ENCODE data around the gene ALG8.
A peak's percentile ranks its signal among the peaks of the same experiment; 100 is the strongest.
"Not testable (repeated sequence)": the region's sequence is repeated elsewhere in the genome, so short reads cannot be mapped to it uniquely, and the experiment has no call there.

ALG8 gene

DNA sequence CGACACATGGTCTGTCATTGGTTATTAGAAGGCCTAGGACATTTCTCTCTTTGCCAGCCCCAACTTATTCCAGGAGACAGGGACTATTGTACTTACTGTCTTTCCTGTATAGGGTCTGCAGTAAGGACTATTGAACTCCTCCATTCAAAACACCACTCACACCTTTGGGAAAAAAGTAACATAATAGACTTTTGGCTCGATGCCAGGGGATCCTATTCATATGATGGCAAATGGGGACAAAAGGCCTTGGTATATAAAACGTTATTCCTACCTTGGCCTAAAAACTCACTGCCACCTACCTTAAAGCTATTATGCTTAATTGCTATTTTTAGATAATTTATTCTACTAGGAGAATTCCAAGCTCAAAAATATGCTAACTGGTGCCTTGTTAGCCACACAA is 53.5 kb downstream of the ALG8 start:
- Histone ChIP-seq H3K9me3 (ENCODE audit: control insufficient read depth, low read depth, low read length) (no peaks in the 10 kb centered on the region), H3K27ac (ENCODE audit: low read length) (no peak overlapping the region), H3K27me3 (ENCODE audit: control insufficient read depth, insufficient read depth, low read length) (no peaks in the 10 kb centered on the region), H3K9ac (ENCODE audit: low read length) (no peak overlapping the region), H3K4me1 (ENCODE audit: control insufficient read depth, low read depth, low read length) (no peaks in the 10 kb centered on the region), H3K36me3 (ENCODE audit: control insufficient read depth, low read depth, low read length) (no peaks in the 10 kb centered on the region), H3K4me3 (ENCODE audit: low read length) (no peak overlapping the region)

DNA sequence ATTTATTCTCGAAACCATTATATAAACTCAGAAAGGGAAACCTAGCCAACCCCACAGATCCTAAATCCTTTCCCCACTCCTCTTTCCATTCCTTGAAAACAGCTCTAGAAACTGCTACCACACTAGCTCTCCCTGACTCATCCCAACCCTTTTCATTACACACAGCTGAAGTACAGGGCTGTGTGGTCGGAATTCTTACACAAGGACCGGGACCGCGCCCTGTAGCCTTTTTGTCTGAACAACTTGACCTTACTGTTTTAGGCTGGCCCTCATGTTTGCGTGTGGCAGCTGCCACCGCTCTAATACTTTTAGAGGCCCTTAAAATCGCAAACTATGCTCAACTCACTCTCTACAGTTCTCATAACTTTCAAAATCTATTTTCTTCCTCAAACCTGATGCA is 54.9 kb downstream of the ALG8 start:
- not testable (repeated sequence) for H3K36me3 ChIP-seq (ENCODE audit: control insufficient read depth, low read depth, low read length); H3K9me3 ChIP-seq (ENCODE audit: control insufficient read depth, low read depth, low read length); H3K9ac ChIP-seq (ENCODE audit: low read length); H3K4me3 ChIP-seq (ENCODE audit: low read length); H3K27ac ChIP-seq (ENCODE audit: low read length); H3K27me3 ChIP-seq (ENCODE audit: control insufficient read depth, insufficient read depth, low read length); H3K4me1 ChIP-seq (ENCODE audit: control insufficient read depth, low read depth, low read length)

DNA sequence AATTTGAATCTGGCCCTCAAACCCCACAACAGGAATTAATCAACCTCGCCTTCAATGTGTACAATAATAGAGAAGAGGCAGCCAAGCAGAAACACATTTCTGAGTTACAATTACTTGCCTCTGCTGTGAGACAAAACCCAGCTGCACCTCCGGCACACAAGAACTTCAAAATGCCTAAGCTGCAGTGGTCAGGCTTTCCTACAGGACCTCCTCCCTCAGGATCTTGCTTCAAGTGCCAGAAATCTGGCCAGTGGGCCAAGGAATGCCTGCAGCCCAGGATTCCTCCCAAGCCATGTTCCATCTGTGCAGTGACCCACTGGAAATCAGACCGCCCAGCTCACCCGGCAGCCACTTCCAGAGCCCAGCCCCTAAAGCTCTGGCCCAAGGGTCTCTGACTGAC is 56.4 kb downstream of the ALG8 start:
- H3K36me3 ChIP-seq (ENCODE audit: control insufficient read depth, low read depth, low read length): no peaks in the 10 kb centered on the region
- no peak overlapping the region for H3K4me3 ChIP-seq (ENCODE audit: low read length)
- H3K27ac ChIP-seq (ENCODE audit: low read length): no peak overlapping the region
- no peaks in the 10 kb centered on the region for H3K9me3 ChIP-seq (ENCODE audit: control insufficient read depth, low read depth, low read length)
- H3K4me1 ChIP-seq (ENCODE audit: control insufficient read depth, low read depth, low read length): peaks cover 4% of the 10 kb centered on the region
- H3K27me3 ChIP-seq (ENCODE audit: control insufficient read depth, insufficient read depth, low read length): no peaks in the 10 kb centered on the region
- no peak overlapping the region for H3K9ac ChIP-seq (ENCODE audit: low read length)

DNA sequence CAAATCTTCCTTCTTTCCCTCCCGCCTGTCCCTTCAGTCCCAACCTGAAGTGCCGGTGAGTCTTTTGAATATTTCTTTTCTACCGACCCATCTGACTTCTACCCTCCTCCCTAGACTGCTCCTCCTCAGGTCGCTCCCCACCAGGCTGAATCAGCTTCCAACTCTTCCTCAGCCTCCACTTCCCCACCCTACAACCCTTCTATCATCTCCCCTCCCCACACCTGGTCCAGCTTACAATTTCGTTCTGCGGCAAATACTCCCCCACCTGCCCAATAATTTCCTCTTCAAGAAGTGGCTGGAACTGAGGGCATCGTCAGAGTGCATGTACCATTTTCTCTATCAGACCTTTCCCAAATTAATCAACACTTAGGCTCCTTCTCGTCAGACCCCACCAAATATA is 57.3 kb downstream of the ALG8 start:
- no peaks in the 10 kb centered on the region for H3K27me3 ChIP-seq (ENCODE audit: control insufficient read depth, insufficient read depth, low read length)
- no peak overlapping the region for H3K27ac ChIP-seq (ENCODE audit: low read length)
- no peaks in the 10 kb centered on the region for H3K9me3 ChIP-seq (ENCODE audit: control insufficient read depth, low read depth, low read length)
- no peaks in the 10 kb centered on the region for H3K36me3 ChIP-seq (ENCODE audit: control insufficient read depth, low read depth, low read length)
- H3K4me3 ChIP-seq (ENCODE audit: low read length): no peak overlapping the region
- H3K9ac ChIP-seq (ENCODE audit: low read length): no peak overlapping the region
- peaks cover 7% of the 10 kb centered on the region for H3K4me1 ChIP-seq (ENCODE audit: control insufficient read depth, low read depth, low read length)

DNA sequence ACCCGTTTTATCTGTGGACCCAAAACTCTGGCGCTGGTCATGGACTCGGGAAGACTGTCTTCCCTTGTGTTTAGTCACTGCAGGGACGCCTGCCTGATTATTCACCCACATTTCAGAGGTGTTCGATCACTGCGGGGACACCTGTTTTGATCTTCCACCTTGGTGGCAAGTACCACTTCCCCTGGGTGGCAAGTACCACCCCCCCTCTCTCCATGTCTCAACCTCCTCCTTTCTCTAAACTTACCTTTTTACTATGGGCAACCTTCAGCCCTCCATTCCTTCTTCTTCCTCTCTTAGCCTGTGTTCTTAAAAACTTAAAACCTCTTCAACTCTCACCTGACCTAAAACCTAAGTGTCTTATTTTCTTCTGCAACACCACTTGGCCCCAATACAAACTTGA is 57.8 kb downstream of the ALG8 start:
- no peak overlapping the region for H3K27ac ChIP-seq (ENCODE audit: low read length)
- no peaks in the 10 kb centered on the region for H3K9me3 ChIP-seq (ENCODE audit: control insufficient read depth, low read depth, low read length)
- no peaks in the 10 kb centered on the region for H3K27me3 ChIP-seq (ENCODE audit: control insufficient read depth, insufficient read depth, low read length)
- H3K9ac ChIP-seq (ENCODE audit: low read length): no peak overlapping the region
- H3K4me3 ChIP-seq (ENCODE audit: low read length): no peak overlapping the region
- H3K36me3 ChIP-seq (ENCODE audit: control insufficient read depth, low read depth, low read length): no peaks in the 10 kb centered on the region
- H3K4me1 ChIP-seq (ENCODE audit: control insufficient read depth, low read depth, low read length): peaks cover 7% of the 10 kb centered on the region

DNA sequence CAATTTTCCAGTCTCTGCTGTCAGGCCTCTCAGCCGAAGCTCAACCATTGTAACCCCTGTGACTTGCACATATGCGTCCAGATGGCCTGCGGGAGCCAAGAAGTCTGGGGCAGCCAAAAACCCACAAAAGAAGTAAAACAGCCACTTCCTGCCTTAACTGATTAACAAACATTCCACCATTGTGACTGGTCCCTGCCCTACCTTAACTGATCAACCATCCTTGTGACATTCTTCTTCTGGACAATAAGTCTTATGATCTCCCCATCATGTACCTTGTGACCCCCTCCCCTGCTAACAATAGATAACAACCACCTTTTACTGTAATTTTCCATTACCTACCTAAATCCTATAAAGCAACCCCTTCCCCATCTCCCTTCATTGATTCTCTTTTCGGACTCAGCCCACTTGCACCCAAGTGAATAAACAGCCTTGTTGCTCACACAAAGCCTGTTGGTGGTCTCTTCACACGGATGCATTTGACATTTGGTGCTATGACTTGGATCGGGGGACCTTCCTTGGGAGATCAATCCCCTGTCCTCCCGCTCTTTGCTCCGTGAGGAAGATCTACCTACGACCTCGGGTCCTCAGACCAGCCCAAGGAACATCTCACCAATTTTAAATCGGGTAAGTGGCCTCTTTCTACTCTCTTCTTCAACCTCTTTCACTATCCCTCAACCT is 58.5 kb downstream of the ALG8 start:
- Histone ChIP-seq H3K27ac (ENCODE audit: low read length) (no peak overlapping the region), H3K9me3 (ENCODE audit: control insufficient read depth, low read depth, low read length) (no peaks in the 10 kb centered on the region), H3K4me3 (ENCODE audit: low read length) (no peak overlapping the region), H3K36me3 (ENCODE audit: control insufficient read depth, low read depth, low read length) (no peaks in the 10 kb centered on the region), H3K27me3 (ENCODE audit: control insufficient read depth, insufficient read depth, low read length) (no peaks in the 10 kb centered on the region), H3K9ac (ENCODE audit: low read length) (no peak overlapping the region), H3K4me1 (ENCODE audit: control insufficient read depth, low read depth, low read length) (peaks cover 7% of the 10 kb centered on the region)

DNA sequence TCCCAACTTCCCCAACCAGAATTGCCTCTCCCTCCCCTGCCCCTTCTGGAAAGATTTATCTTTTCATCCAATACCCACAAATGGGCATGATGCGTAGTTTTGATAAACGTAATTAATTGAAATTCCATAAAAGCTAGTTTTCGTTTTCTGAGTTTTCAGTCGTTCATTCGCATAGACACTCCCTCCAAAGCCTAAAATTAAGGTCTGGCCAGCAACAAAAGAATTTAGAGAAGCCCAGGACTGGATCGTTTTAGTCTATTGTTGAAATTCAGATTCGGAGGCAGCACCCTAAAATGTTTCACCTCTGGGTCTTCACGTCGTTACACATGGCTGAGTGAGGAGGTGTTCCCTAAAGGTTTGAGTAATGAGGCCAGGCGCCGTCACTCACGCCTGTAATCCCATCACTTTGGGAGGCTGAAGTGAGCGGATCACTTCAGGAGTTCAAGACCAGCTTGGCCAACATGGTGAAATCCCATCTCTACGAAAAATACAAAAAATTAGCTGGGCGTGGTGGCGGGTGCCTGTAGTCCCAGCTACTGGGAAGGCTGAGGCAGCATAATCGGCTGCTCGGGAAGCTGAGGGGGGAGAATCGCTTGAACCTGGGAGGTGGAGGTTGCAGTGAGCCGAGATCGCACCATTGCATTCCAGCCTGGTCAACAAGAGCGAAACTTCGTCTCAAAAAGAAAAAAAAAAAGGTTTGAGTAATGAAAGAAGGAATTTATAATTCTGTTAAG is 59.2 kb downstream of the ALG8 start:
- peaks cover 7% of the 10 kb centered on the region for H3K4me1 ChIP-seq (ENCODE audit: control insufficient read depth, low read depth, low read length)
- H3K9ac ChIP-seq (ENCODE audit: low read length): peak overlapping the region; percentile 85
- peak overlapping the region; percentile 90 for H3K4me3 ChIP-seq (ENCODE audit: low read length)
- H3K36me3 ChIP-seq (ENCODE audit: control insufficient read depth, low read depth, low read length): no peaks in the 10 kb centered on the region
- H3K27me3 ChIP-seq (ENCODE audit: control insufficient read depth, insufficient read depth, low read length): no peaks in the 10 kb centered on the region
- H3K9me3 ChIP-seq (ENCODE audit: control insufficient read depth, low read depth, low read length): no peaks in the 10 kb centered on the region
- H3K27ac ChIP-seq (ENCODE audit: low read length): peak overlapping the region; percentile 49

DNA sequence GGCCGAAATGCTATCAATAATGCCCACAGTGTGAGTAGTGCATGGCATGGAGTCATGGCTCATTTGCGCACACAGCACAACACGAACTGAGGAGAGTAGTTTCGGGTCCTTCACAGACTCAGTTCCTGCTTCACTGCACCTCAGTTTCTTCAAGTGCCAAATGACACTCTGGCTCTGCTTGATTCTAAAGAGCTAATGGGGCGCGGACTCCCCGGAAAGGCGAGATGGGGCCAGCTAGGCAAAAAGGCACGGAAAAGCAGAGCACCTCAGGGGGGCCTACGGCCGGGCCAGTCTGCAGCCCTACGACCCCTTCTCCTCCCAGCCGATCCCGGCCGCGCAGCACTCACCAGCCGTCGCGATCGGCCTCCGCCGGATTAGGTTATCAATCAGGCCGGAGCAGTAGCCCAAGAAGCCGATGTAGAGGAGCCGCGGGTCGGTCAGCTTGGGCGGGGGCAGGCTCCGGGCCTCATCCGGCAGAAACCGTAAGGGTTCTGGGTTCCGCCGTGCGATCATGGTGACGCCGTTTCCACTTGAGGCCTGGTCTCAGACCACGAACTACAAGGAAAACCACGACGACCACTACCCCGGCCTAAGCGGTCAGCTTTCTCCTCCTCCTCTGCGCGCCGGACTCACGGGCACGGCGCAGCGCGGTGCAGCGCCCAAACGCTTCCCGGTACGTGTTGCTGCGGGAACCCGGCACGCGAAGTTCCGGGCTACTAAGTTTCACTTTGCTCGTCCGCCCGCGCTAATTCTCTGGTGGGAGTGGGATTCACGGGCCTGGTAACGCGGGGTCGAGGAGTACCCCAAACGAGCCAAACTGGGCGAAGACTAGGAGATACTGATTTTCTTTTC is 60.0 kb downstream of the ALG8 start, which contains the start of gene NDUFC2:
Gene NDUFC2 (minus strand): TSS at position 631 of the 852 bp plus-strand sequence. CDS start 118 bp downstream, at position 513.
- H3K36me3 ChIP-seq (ENCODE audit: control insufficient read depth, low read depth, low read length): no peaks in the 10 kb centered on the region
- H3K27me3 ChIP-seq (ENCODE audit: control insufficient read depth, insufficient read depth, low read length): no peaks in the 10 kb centered on the region
- H3K9ac ChIP-seq (ENCODE audit: low read length): peak within 1 kb of the TSS; percentile 85
- H3K4me3 ChIP-seq (ENCODE audit: low read length): peak within 1 kb of the TSS; percentile 90
- no peaks in the 10 kb centered on the region for H3K9me3 ChIP-seq (ENCODE audit: control insufficient read depth, low read depth, low read length)
- H3K4me1 ChIP-seq (ENCODE audit: control insufficient read depth, low read depth, low read length): peaks cover 7% of the 10 kb centered on the region
- peak within 1 kb of the TSS; percentile 49 for H3K27ac ChIP-seq (ENCODE audit: low read length)

DNA sequence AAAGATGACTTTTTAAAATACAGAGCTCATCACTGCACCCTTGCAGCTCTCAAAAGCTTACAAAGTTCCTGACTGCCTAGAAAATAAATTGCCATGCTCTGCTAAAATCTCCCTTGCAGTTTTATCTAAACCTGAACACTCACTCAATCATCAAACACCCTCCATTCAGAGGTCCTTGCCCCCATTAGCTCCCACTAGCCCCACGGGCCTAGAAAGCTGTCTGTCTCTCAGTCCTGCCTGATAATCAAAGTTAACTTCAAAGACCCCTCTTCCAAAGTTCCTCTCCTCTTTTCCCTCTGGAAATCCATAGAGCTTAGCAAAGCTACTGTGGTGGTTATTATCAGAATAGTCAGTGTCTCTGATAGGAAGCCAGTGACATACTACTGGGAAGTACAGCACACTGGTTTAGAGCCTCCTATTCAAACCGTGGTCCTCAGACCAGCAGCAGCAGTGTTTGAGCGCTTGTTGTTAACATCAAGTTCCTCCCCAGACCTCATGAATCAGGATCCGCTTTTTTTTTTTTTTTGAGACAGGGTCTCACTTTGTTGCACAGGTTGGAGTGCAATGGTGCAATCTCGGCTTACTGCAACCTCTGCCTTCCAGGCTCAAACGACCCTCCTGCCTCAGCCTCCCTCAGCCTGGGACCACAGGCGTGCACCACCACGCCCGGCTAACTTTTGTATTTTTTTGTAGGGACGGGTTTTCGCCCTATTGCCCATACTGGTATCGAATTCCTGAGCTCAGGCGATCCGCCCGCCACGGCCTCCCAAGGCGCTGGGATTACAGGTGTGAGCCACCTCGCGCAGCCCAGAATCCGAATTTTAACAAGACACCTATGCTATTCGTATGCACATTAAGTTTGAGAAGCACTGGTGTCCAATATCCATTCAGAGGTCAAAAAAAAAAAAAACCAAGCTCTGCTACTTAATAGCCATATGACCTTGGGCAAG is 60.9 kb downstream of the ALG8 start:
- no peaks in the 10 kb centered on the region for H3K27me3 ChIP-seq (ENCODE audit: control insufficient read depth, insufficient read depth, low read length)
- H3K4me1 ChIP-seq (ENCODE audit: control insufficient read depth, low read depth, low read length): peaks cover 7% of the 10 kb centered on the region
- no peak overlapping the region for H3K27ac ChIP-seq (ENCODE audit: low read length)
- peak overlapping the region; percentile 85 for H3K9ac ChIP-seq (ENCODE audit: low read length)
- no peaks in the 10 kb centered on the region for H3K9me3 ChIP-seq (ENCODE audit: control insufficient read depth, low read depth, low read length)
- no peaks in the 10 kb centered on the region for H3K36me3 ChIP-seq (ENCODE audit: control insufficient read depth, low read depth, low read length)
- H3K4me3 ChIP-seq (ENCODE audit: low read length): peak overlapping the region; percentile 90

DNA sequence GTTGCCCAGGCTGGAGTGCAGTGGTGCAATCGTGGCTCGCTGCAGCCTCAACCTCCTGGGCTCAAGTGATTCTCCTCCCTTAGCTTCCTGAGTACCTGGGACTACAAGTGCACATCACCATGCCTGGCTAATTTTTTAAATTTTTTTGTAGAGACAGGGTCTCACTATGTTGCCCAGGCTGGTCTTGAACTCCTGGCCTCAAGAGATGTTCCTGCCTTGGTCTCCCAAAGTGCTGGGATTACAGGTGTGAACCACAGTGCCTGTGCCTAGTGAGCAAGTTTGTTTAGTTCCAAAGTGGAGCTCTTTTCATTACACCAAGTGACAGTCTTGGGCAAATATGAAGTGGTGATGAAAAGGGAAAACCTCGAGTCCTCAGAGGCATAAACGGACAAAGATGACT is 61.8 kb downstream of the ALG8 start:
- H3K27me3 ChIP-seq (ENCODE audit: control insufficient read depth, insufficient read depth, low read length); H3K27ac ChIP-seq (ENCODE audit: low read length); H3K9ac ChIP-seq (ENCODE audit: low read length); H3K9me3 ChIP-seq (ENCODE audit: control insufficient read depth, low read depth, low read length); H3K4me3 ChIP-seq (ENCODE audit: low read length); H3K4me1 ChIP-seq (ENCODE audit: control insufficient read depth, low read depth, low read length); H3K36me3 ChIP-seq (ENCODE audit: control insufficient read depth, low read depth, low read length): not testable (repeated sequence)
